OCI-LY1 (cell line): ENCODE data around the gene CACNG4.

ENCODE experiments used
- H2AFZ ChIP-seq: fragments of 200-600 bp; sonication (generic), shearing (Covaris generic); 2 replicates; pipeline ENCODE4 v1.6.0; 2014; ENCODE audit warnings: antibody characterized with exemption, mild to moderate bottlenecking, low read length
- H3F3A ChIP-seq: fragments of 200-600 bp; sonication (generic), shearing (Covaris generic); 2 replicates; pipeline ENCODE4 v1.6.0; 2014; ENCODE audit warnings: mild to moderate bottlenecking, antibody characterized with exemption, low read length, moderate library complexity; ENCODE audit not compliant: insufficient read depth
- H3K27ac ChIP-seq: fragments of 200-600 bp; sonication (generic); 2 replicates; pipeline ENCODE4 v1.5.1; 2014; ENCODE audit warnings: low read length, mixed run types, mild to moderate bottlenecking, low read depth; ENCODE audit not compliant: poor library complexity, severe bottlenecking
- H3K27me3 ChIP-seq: fragments of 200-600 bp; sonication (generic); 2 replicates; pipeline ENCODE4 v1.6.0; 2014; ENCODE audit warnings: antibody characterized with exemption, mild to moderate bottlenecking, low read length, moderate library complexity; ENCODE audit not compliant: insufficient read depth
- H3K36me3 ChIP-seq: fragments of 200-600 bp; sonication (generic); 2 replicates; pipeline ENCODE4 v1.6.1; 2014; ENCODE audit warnings: mild to moderate bottlenecking, antibody characterized with exemption, low read length, moderate library complexity, mixed read lengths; ENCODE audit not compliant: insufficient read depth
- H3K4me1 ChIP-seq: fragments of 200-600 bp; sonication (generic); 2 replicates; pipeline ENCODE4 v1.5.1; 2014; ENCODE audit warnings: mild to moderate bottlenecking, low read length, moderate library complexity; ENCODE audit not compliant: insufficient read depth, severe bottlenecking
- H3K4me2 ChIP-seq: fragments of 200-600 bp; sonication (generic), shearing (Covaris generic); 2 replicates; pipeline ENCODE4 v1.6.1; 2014; ENCODE audit warnings: low read length
- H3K4me3 ChIP-seq: fragments of 200-600 bp; sonication (generic); 2 replicates; pipeline ENCODE4 v1.5.1; 2014; ENCODE audit warnings: low read length, low read depth, mild to moderate bottlenecking, mixed read lengths; ENCODE audit not compliant: poor library complexity, severe bottlenecking
- H3K79me2 ChIP-seq: fragments of 200-600 bp; shearing (Covaris generic); 2 replicates; pipeline ENCODE4 v1.6.1; 2016; ENCODE audit warnings: mixed run types, low read length, mixed read lengths; ENCODE audit not compliant: insufficient read depth
- H3K9ac ChIP-seq: fragments of 200-600 bp; sonication (generic), shearing (Covaris generic); 2 replicates; pipeline ENCODE4 v1.6.1; 2014; ENCODE audit warnings: mild to moderate bottlenecking, low read length, mixed read lengths
- H3K9me2 ChIP-seq: fragments of 200-600 bp; sonication (generic), shearing (Covaris generic); 2 replicates; pipeline ENCODE4 v1.6.1; 2014; ENCODE audit warnings: low read depth, mild to moderate bottlenecking, low read length, mixed read lengths
- H3K9me3 ChIP-seq: fragments of 200-600 bp; shearing (Covaris generic); 2 replicates; pipeline ENCODE4 v1.6.1; 2014; ENCODE audit warnings: low read length, mixed read lengths
- H4K20me1 ChIP-seq: fragments of 200-600 bp; sonication (generic), shearing (Covaris generic); 2 replicates; pipeline ENCODE4 v1.6.0; 2016; ENCODE audit warnings: mild to moderate bottlenecking, low read length; ENCODE audit not compliant: insufficient read depth
- CTCF ChIP-seq: fragments of 200-600 bp; sonication (generic), shearing (Covaris generic); IDR thresholded peaks from 2 replicates; pipeline ENCODE4 v1.5.1; 2017; ENCODE audit warnings: mild to moderate bottlenecking, antibody characterized with exemption, low read length, moderate library complexity, mixed read lengths
- EZH2 ChIP-seq: fragments of 200-600 bp; sonication (generic), shearing (Covaris generic); IDR thresholded peaks from 2 replicates; pipeline ENCODE4 v1.8.0; 2017; ENCODE audit warnings: borderline replicate concordance, mixed run types, mild to moderate bottlenecking, antibody characterized with exemption, low read length, moderate library complexity, mixed read lengths

The CACNG4 gene

GRCh38 chr17:67008101-67008500, 43.6 kb downstream of the CACNG4 start:
- peaks cover 7% of the 10 kb centered on the region; the same call in 1 of the 2 replicates for H3K27me3 ChIP-seq
- H3K9ac ChIP-seq: no peak overlapping the region
- H3K4me2 ChIP-seq: no peak overlapping the region
- no peaks in the 10 kb centered on the region for H3F3A ChIP-seq
- no peak overlapping the region for H3K27ac ChIP-seq
- H3K4me1 ChIP-seq: no peaks in the 10 kb centered on the region
- no peaks in the 10 kb centered on the region for H4K20me1 ChIP-seq
- H3K9me3 ChIP-seq: no peaks in the 10 kb centered on the region
- no peaks in the 10 kb centered on the region for H3K36me3 ChIP-seq
- H2AFZ ChIP-seq: no peak overlapping the region
- TF ChIP-seq CTCF: no peak
- no peak for TF ChIP-seq EZH2
- no peak overlapping the region for H3K4me3 ChIP-seq
- no peaks in the 10 kb centered on the region for H3K79me2 ChIP-seq
- H3K9me2 ChIP-seq: no peaks in the 10 kb centered on the region

- no peak overlapping the region for H2AFZ ChIP-seq
- no peaks in the 10 kb centered on the region for H3K36me3 ChIP-seq
- no peak overlapping the region for H3K9ac ChIP-seq
- H4K20me1 ChIP-seq: no peaks in the 10 kb centered on the region
- H3K9me3 ChIP-seq: no peaks in the 10 kb centered on the region
- no peak overlapping the region for H3K27ac ChIP-seq
- H3K27me3 ChIP-seq: peaks cover 7% of the 10 kb centered on the region; the same call in 1 of the 2 replicates
- no peaks in the 10 kb centered on the region for H3F3A ChIP-seq
- no peaks in the 10 kb centered on the region for H3K79me2 ChIP-seq
- H3K4me2 ChIP-seq: no peak overlapping the region
- H3K4me1 ChIP-seq: no peaks in the 10 kb centered on the region
- H3K9me2 ChIP-seq: no peaks in the 10 kb centered on the region
- H3K4me3 ChIP-seq: no peak overlapping the region
- no peak for TF ChIP-seq EZH2
- TF ChIP-seq CTCF: no peak
Observed at GRCh38 chr17:67011527-67012175, 47.1 kb downstream of the CACNG4 start.

- Histone ChIP-seq H3K79me2 (no peaks in the 10 kb centered on the region), H3K4me3 (no peak overlapping the region), H3K27ac (no peak overlapping the region), H3K36me3 (no peaks in the 10 kb centered on the region), H3K4me2 (no peak overlapping the region), H2AFZ (no peak overlapping the region), H3K4me1 (no peaks in the 10 kb centered on the region), H3K27me3 (peaks cover 4% of the 10 kb centered on the region; the same call in 1 of the 2 replicates), H3K9me3 (no peaks in the 10 kb centered on the region), H4K20me1 (no peaks in the 10 kb centered on the region), H3K9me2 (no peaks in the 10 kb centered on the region), H3F3A (no peaks in the 10 kb centered on the region), H3K9ac (no peak overlapping the region)
- TF ChIP-seq CTCF: no peak
- TF ChIP-seq EZH2: no peak
Observed at GRCh38 chr17:67013891-67014290, 49.4 kb downstream of the CACNG4 start.
